SK-N-MC (cell line): ENCODE measurements around the gene SLC2A2.

Experiments
- EZH2 ChIP-seq: fragments of 200-600 bp; sonication (generic); IDR thresholded peaks from one replicate; pipeline ENCODE4 v1.6.1; 2017; ENCODE audit warnings: antibody characterized with exemption
- FOXP2 ChIP-seq: optimal IDR thresholded peaks from 2 replicates; pipeline ENCODE3; 2011; ENCODE audit warnings: mild to moderate bottlenecking, moderate library complexity; ENCODE audit not compliant: insufficient read depth; ENCODE audit errors: extremely low read length, control extremely low read depth
- POLR2AphosphoS5 ChIP-seq: IDR thresholded peaks from 2 replicates; pipeline ENCODE4 v1.6.1; 2012; ENCODE audit warnings: mild to moderate bottlenecking, low read depth, low read length, borderline replicate concordance

- TF ChIP-seq POLR2AphosphoS5 (no peak), EZH2 (no peak), FOXP2 (no peak)
Observed at GRCh38 chr3:170961616-170962400, 64.7 kb downstream of the SLC2A2 start.
